ENCODE results near the gene OGFOD1.
A peak's percentile ranks its signal among the peaks of the same experiment; 100 is the strongest.

Gene OGFOD1

DNA sequence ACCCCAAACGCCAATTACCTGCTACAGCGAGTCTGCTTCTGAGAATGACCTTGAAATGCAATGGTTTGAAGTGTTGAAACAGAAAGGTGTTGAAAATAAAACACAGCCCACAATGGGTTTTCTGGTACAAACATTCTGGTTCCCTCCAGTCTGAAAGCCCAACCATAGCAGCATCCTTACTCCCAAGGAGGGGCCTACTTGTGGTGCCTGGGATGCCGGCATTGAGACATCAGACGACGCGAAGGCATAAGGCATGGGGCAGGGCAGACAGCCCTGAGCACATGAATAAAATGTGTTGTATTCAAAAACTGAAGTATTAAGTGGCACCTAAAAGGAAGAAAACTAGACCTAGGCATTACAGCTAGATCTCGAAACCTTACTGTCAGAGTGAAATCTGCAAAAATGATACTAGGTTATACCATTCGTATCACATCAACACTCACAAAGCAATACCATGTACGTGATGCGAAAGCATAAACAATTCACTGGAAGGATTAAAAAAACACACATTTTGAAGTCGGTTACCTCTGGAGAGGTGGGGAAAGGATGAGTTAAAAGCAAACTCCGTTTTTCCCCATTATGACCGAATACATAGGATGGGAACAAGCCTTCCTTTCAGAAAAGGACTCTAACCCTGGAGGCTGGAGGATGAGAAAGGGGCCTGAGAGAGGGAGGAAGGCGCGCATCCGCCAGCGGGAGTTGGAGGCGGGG, 924 bp upstream of the OGFOD1 start:
- no peak for DNase-seq (ENCODE audit: extremely low read depth, low read depth)
- TF ChIP-seq, protein P1, sequence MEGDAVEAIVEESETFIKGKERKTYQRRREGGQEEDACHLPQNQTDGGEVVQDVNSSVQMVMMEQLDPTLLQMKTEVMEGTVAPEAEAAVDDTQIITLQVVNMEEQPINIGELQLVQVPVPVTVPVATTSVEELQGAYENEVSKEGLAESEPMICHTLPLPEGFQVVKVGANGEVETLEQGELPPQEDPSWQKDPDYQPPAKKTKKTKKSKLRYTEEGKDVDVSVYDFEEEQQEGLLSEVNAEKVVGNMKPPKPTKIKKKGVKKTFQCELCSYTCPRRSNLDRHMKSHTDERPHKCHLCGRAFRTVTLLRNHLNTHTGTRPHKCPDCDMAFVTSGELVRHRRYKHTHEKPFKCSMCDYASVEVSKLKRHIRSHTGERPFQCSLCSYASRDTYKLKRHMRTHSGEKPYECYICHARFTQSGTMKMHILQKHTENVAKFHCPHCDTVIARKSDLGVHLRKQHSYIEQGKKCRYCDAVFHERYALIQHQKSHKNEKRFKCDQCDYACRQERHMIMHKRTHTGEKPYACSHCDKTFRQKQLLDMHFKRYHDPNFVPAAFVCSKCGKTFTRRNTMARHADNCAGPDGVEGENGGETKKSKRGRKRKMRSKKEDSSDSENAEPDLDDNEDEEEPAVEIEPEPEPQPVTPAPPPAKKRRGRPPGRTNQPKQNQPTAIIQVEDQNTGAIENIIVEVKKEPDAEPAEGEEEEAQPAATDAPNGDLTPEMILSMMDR (IDR thresholded peaks at IDR 0.05; ENCODE audit: low read depth, low read length, missing control alignments) = no peak
- H3K4me3 ChIP-seq (replicated peaks; ENCODE audit: low read depth, low read length) = peak overlapping the region; percentile 61

DNA sequence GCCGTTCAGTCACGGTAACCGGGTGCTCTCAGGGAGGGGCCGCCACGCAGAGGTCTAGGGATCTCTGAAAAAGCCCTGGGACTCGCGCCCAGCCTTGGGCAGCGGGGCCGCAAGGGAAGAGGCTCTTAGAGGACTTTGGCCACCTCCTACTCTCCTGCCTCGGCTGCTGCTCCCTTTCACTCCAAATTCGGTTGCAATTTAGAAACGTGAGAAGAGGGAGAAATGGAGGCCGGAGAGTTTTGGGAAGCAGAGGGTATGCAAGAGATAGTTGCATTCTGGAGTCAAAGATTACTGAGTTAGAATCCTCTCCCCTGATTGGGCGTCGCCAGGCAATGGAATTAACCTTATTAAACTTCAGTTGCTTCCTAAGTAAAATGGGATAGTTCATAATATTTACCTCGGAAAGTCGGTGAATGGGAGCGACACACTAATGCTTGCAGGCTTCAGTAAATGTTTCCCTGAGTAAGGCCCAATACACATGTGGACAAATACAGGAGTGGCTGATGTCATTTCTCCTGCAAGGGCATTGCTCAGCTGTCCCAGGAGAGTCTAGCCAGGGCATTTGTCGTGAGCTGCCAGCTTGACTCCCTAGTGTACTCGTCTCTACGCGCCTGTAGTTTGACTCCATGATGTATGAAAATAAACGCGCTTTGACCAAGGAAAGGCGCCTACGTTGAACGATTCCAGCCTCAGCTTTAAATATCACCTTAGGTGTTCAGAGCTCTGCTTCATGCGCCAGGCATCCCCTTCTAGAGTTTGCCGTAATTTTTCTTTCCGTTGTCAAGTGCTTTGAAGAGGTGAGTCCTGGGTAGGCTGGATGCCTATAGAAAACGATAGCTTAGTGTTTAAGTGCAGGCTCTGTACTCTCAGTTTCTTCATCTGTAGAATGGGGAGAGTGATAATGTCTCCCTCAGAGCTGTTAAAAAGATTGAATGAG, 667 bp downstream of the OGFOD1 start:
- peak; percentile 14 for DNase-seq (ENCODE audit: extremely low read depth, low read depth)
- peak overlapping the region; percentile 61 for H3K4me3 ChIP-seq (replicated peaks; ENCODE audit: low read depth, low read length)
- TF ChIP-seq, protein P1 (IDR thresholded peaks at IDR 0.05; ENCODE audit: low read depth, low read length, missing control alignments) = no peak

DNA sequence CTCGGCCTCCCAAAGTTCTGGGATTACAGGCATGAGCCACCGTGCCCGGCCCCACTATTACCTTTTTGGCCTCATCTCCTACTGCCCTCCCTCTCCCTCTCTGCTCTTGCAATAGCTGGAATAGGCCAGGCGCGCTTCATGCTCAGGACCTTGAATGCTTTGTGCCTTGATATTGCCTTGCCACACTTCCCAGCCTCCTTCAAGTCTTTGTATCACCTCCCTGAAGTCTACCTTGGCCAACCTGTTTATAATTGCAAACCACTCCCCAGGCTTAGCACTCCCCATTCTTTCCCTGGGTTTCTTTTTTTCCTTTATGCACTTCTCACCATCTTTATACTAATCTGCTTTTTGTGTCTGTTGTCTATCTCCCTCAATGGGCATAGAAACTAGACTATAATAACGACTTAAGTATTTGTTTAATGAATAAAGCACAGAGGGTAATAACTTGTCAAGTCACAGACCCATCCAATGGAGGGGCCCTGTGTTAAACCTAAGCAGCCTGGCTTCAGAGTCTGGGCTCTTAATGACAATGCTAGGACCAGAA, 6.6 kb downstream of the OGFOD1 start:
- TF ChIP-seq, protein P1 (IDR thresholded peaks at IDR 0.05; ENCODE audit: low read depth, low read length, missing control alignments) = no peak

DNA sequence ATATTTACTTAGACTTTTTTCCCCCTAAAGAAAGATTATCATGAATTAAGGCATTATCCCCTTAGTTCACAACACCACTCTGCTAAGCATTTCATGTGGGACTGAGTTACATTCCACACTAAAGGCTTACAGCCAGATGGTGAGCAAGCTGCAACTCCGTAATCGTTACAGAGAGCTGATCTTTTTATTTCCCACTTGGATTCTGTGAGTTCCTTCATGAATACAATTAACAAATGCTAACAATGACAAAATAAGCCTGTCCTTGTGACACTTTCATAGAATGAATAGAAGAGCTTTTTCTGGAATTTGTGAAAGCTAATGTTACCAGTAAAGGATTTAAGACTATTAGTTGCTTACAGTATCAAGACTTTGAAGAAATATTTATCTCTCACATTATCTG, 8.7 kb downstream of the OGFOD1 start:
- TF ChIP-seq, protein P1 (IDR thresholded peaks at IDR 0.05; ENCODE audit: low read depth, low read length, missing control alignments) = no peak
- H3K4me3 ChIP-seq (replicated peaks; ENCODE audit: low read depth, low read length) = no peak overlapping the region
- DNase-seq (ENCODE audit: extremely low read depth, low read depth) = no peak

More for the DNA sequence above, 6.6 kb downstream of the OGFOD1 start:
- DNase-seq (ENCODE audit: extremely low read depth, low read depth) = no peak
- no peak overlapping the region for H3K4me3 ChIP-seq (replicated peaks; ENCODE audit: low read depth, low read length)

DNA sequence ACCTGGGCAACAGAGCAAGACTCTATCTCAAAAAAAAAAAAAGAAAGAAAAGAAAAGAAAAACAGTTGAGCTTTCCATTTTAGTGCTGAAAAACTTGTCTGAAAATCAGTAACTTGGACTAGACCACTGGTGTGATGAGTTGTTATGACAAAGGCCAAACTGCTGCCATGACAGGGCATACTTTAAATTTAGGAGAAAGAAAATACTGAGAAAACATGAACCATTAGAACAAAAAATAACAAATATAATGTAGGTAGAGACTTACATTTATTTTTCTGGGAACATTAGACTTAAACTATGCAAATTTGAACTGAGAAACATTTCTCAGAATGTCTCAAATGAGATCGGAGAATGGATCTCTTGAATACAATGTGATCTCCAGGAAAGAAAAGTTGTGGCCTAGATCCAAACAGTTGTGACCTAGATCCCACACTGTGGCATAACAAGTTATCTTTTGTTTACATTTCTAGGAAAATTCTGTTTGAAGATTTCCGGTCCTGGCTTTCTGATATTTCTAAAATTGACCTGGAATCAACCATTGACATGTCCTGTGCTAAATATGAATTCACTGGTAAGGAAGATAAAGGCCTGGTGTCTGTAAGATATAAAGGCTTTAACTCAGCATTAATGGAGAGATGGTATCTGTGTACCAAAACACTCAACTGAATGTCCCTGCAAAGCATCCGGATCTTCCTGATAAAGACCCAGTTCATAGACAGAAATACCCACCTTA, 10.9 kb downstream of the OGFOD1 start:
- TF ChIP-seq, protein P1 (IDR thresholded peaks at IDR 0.05; ENCODE audit: low read depth, low read length, missing control alignments) = no peak
- H3K4me3 ChIP-seq (replicated peaks; ENCODE audit: low read depth, low read length) = no peak overlapping the region
- DNase-seq (ENCODE audit: extremely low read depth, low read depth) = no peak

DNA sequence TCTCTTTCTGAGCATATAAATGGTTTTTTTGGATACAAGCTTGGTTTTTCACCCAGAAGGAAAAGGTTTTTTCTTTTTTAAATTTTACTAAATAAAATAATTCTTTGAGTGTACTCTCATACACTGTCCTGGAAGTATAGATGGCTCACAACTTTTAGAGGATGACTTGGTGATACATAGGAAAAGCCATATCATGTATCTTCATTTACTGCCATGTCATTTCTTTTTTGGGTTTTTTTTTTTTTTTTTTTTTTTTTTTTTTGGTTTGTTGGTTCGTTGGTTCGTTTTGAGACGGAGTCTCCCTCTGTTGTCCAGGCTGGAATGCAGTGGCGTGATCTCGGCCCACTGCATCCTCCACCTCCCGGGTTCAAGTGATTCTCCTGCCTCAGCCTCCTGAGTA, 11.8 kb downstream of the OGFOD1 start:
- no peak for DNase-seq (ENCODE audit: extremely low read depth, low read depth)
- TF ChIP-seq, protein P1 (IDR thresholded peaks at IDR 0.05; ENCODE audit: low read depth, low read length, missing control alignments) = no peak
- no peak overlapping the region for H3K4me3 ChIP-seq (replicated peaks; ENCODE audit: low read depth, low read length)
